ENCODE data around the gene BPIFB3. TPM values are rescaled to one million over a fixed set of nuclear protein-coding genes. Genes with fewer than 3 reads are reported as not detected.

The BPIFB3 gene
- total RNA-seq, 2 experiments from 2014 or later: not detected

- CTCF ChIA-PET: interaction anchor here (0.5 to 0.9 kb wide), 2 partner anchors 126 to 238 kb away, joined by 3 to 4 read pairs; no protein-coding TSS in a partner anchor
- intact Hi-C loops (cut with micrococcal nuclease): no loop called here
Measured at GRCh38 chr20:33027769-33028751, 25.6 kb upstream of the BPIFB3 start.

GRCh38 chr20:33028875-33029274 is 24.8 kb upstream of the BPIFB3 start:
- no peaks in the 10 kb centered on the region for H3K27me3 Mint-ChIP-seq (ENCODE audit: low read depth)
- no peaks in the 10 kb centered on the region for H3K4me1 Mint-ChIP-seq (ENCODE audit: low read depth)
- intact Hi-C loops (cut with micrococcal nuclease): no loop called here
- CTCF ChIA-PET: no interaction called here
- H3K4me3 Mint-ChIP-seq: no peak overlapping the region
- H3K36me3 Mint-ChIP-seq (ENCODE audit: low read depth): no peaks in the 10 kb centered on the region
- no peak for DNase-seq
- H3K9me3 Mint-ChIP-seq: peaks cover 2% of the 10 kb centered on the region
- H3K27ac Mint-ChIP-seq: no peak overlapping the region

More at GRCh38 chr20:33027769-33028751, 25.6 kb upstream of the BPIFB3 start:
- DNase-seq: no peak
- H3K27ac Mint-ChIP-seq: no peak overlapping the region
- no peaks in the 10 kb centered on the region for H3K4me1 Mint-ChIP-seq (ENCODE audit: low read depth)
- no peaks in the 10 kb centered on the region for H3K27me3 Mint-ChIP-seq (ENCODE audit: low read depth)
- H3K4me3 Mint-ChIP-seq: no peak overlapping the region
- H3K36me3 Mint-ChIP-seq (ENCODE audit: low read depth): no peaks in the 10 kb centered on the region
- peaks cover under 1% of the 10 kb centered on the region for H3K9me3 Mint-ChIP-seq

GRCh38 chr20:33030076-33030475 is 23.6 kb upstream of the BPIFB3 start:
- intact Hi-C loops (cut with micrococcal nuclease): no loop called here
- CTCF ChIA-PET: no interaction called here
- Mint-ChIP-seq H3K27me3 (ENCODE audit: low read depth) (no peaks in the 10 kb centered on the region), H3K36me3 (ENCODE audit: low read depth) (no peaks in the 10 kb centered on the region), H3K27ac (no peak overlapping the region), H3K4me1 (ENCODE audit: low read depth) (no peaks in the 10 kb centered on the region), H3K4me3 (no peak overlapping the region), H3K9me3 (peaks cover 2% of the 10 kb centered on the region)
- DNase-seq: no peak

- DNase-seq: no peak
- no peaks in the 10 kb centered on the region for H3K27me3 Mint-ChIP-seq (ENCODE audit: low read depth)
- H3K4me1 Mint-ChIP-seq (ENCODE audit: low read depth): no peaks in the 10 kb centered on the region
- intact Hi-C loops (cut with micrococcal nuclease): no loop called here
- no peak overlapping the region for H3K4me3 Mint-ChIP-seq
- CTCF ChIA-PET: no interaction called here
- no peaks in the 10 kb centered on the region for H3K36me3 Mint-ChIP-seq (ENCODE audit: low read depth)
- H3K27ac Mint-ChIP-seq: no peak overlapping the region
- peaks cover 2% of the 10 kb centered on the region for H3K9me3 Mint-ChIP-seq
Measured at GRCh38 chr20:33030569-33030968, 23.1 kb upstream of the BPIFB3 start.

GRCh38 chr20:33031531-33031930 is 22.2 kb upstream of the BPIFB3 start, which contains the start of gene BPIFB6:
Gene BPIFB6 (plus strand): TSS chr20:33031648. CDS start chr20:33031648, 0 bp downstream.
- H3K27me3 Mint-ChIP-seq (ENCODE audit: low read depth): no peaks in the 10 kb centered on the region
- no peak for DNase-seq
- H3K4me1 Mint-ChIP-seq (ENCODE audit: low read depth): no peaks in the 10 kb centered on the region
- no peaks in the 10 kb centered on the region for H3K36me3 Mint-ChIP-seq (ENCODE audit: low read depth)
- CTCF ChIA-PET: interaction anchor here (0.8 kb wide), 1 partner anchor 11 kb away, joined by 3 read pairs; no protein-coding TSS in a partner anchor
- no peak within 1 kb of the TSS for H3K27ac Mint-ChIP-seq
- intact Hi-C loops (cut with micrococcal nuclease): no loop called here
- H3K9me3 Mint-ChIP-seq: peaks cover 2% of the 10 kb centered on the region
- H3K4me3 Mint-ChIP-seq: no peak within 1 kb of the TSS

- Mint-ChIP-seq H3K36me3 (ENCODE audit: low read depth) (no peaks in the 10 kb centered on the region), H3K27me3 (ENCODE audit: low read depth) (no peaks in the 10 kb centered on the region), H3K9me3 (peaks cover 2% of the 10 kb centered on the region), H3K27ac (no peak overlapping the region), H3K4me1 (ENCODE audit: low read depth) (no peaks in the 10 kb centered on the region), H3K4me3 (no peak overlapping the region)
- CTCF ChIA-PET: no interaction called here
- intact Hi-C loops (cut with micrococcal nuclease): no loop called here
- DNase-seq: no peak
Measured at GRCh38 chr20:33032555-33032954, 21.1 kb upstream of the BPIFB3 start.

GRCh38 chr20:33033381-33033780 is 20.3 kb upstream of the BPIFB3 start:
- Mint-ChIP-seq H3K36me3 (ENCODE audit: low read depth) (no peaks in the 10 kb centered on the region), H3K4me3 (no peak overlapping the region), H3K27ac (no peak overlapping the region), H3K9me3 (peaks cover 2% of the 10 kb centered on the region), H3K4me1 (ENCODE audit: low read depth) (no peaks in the 10 kb centered on the region), H3K27me3 (ENCODE audit: low read depth) (no peaks in the 10 kb centered on the region)
- intact Hi-C loops (cut with micrococcal nuclease): no loop called here
- CTCF ChIA-PET: no interaction called here
- no peak for DNase-seq

- H3K4me1 Mint-ChIP-seq (ENCODE audit: low read depth): no peaks in the 10 kb centered on the region
- H3K27ac Mint-ChIP-seq: no peak overlapping the region
- H3K36me3 Mint-ChIP-seq (ENCODE audit: low read depth): no peaks in the 10 kb centered on the region
- no peaks in the 10 kb centered on the region for H3K27me3 Mint-ChIP-seq (ENCODE audit: low read depth)
- peaks cover 2% of the 10 kb centered on the region for H3K9me3 Mint-ChIP-seq
- intact Hi-C loops (cut with micrococcal nuclease): no loop called here
- no peak for DNase-seq
- CTCF ChIA-PET: no interaction called here
- H3K4me3 Mint-ChIP-seq: no peak overlapping the region
Measured at GRCh38 chr20:33034115-33034514, 19.6 kb upstream of the BPIFB3 start.

GRCh38 chr20:33034901-33035492 is 18.7 kb upstream of the BPIFB3 start:
- peaks cover 2% of the 10 kb centered on the region for H3K9me3 Mint-ChIP-seq
- H3K36me3 Mint-ChIP-seq (ENCODE audit: low read depth): no peaks in the 10 kb centered on the region
- no peak overlapping the region for H3K27ac Mint-ChIP-seq
- no peaks in the 10 kb centered on the region for H3K27me3 Mint-ChIP-seq (ENCODE audit: low read depth)
- DNase-seq: no peak
- CTCF ChIA-PET: no interaction called here
- H3K4me1 Mint-ChIP-seq (ENCODE audit: low read depth): no peaks in the 10 kb centered on the region
- H3K4me3 Mint-ChIP-seq: no peak overlapping the region
- intact Hi-C loops (cut with micrococcal nuclease): no loop called here

GRCh38 chr20:33037456-33037855 is 16.2 kb upstream of the BPIFB3 start:
- no peak overlapping the region for H3K27ac Mint-ChIP-seq
- H3K4me1 Mint-ChIP-seq (ENCODE audit: low read depth): no peaks in the 10 kb centered on the region
- no peaks in the 10 kb centered on the region for H3K27me3 Mint-ChIP-seq (ENCODE audit: low read depth)
- H3K9me3 Mint-ChIP-seq: peaks cover 2% of the 10 kb centered on the region
- no peak overlapping the region for H3K4me3 Mint-ChIP-seq
- intact Hi-C loops (cut with micrococcal nuclease): no loop called here
- no peak for DNase-seq
- H3K36me3 Mint-ChIP-seq (ENCODE audit: low read depth): no peaks in the 10 kb centered on the region
- CTCF ChIA-PET: no interaction called here

- DNase-seq: no peak
- H3K4me3 Mint-ChIP-seq: no peak overlapping the region
- no peaks in the 10 kb centered on the region for H3K36me3 Mint-ChIP-seq (ENCODE audit: low read depth)
- intact Hi-C loops (cut with micrococcal nuclease): no loop called here
- H3K9me3 Mint-ChIP-seq: no peaks in the 10 kb centered on the region
- H3K4me1 Mint-ChIP-seq (ENCODE audit: low read depth): no peaks in the 10 kb centered on the region
- CTCF ChIA-PET: no interaction called here
- no peak overlapping the region for H3K27ac Mint-ChIP-seq
- no peaks in the 10 kb centered on the region for H3K27me3 Mint-ChIP-seq (ENCODE audit: low read depth)
Measured at GRCh38 chr20:33038243-33038642, 15.5 kb upstream of the BPIFB3 start.

- no peak for DNase-seq
- H3K4me3 Mint-ChIP-seq: no peak overlapping the region
- H3K27me3 Mint-ChIP-seq (ENCODE audit: low read depth): no peaks in the 10 kb centered on the region
- H3K9me3 Mint-ChIP-seq: peaks cover 14% of the 10 kb centered on the region
- H3K36me3 Mint-ChIP-seq (ENCODE audit: low read depth): no peaks in the 10 kb centered on the region
- no peaks in the 10 kb centered on the region for H3K4me1 Mint-ChIP-seq (ENCODE audit: low read depth)
- no peak overlapping the region for H3K27ac Mint-ChIP-seq
- CTCF ChIA-PET: interaction anchor here (0.9 to 1.2 kb wide), 4 partner anchors 9 to 264 kb away, joined by 3 to 4 read pairs (median 3); no protein-coding TSS in a partner anchor
- intact Hi-C loops (cut with micrococcal nuclease): no loop called here
Measured at GRCh38 chr20:33042430-33042829, 11.3 kb upstream of the BPIFB3 start.
